Lung microvascular endothelial cell (primary cell): ENCODE measurements around the gene EFNB1. TPM values are rescaled to one million over a fixed set of nuclear protein-coding genes. Genes with fewer than 3 reads are reported as not detected.

Experiments
- DNase-seq, 2 donors: peaks; one replicate each; pipeline versions ENCODE4 v3.0.0 to v3.0.0-alpha.2; 2010; ENCODE audit warnings: low read depth in 2 of 2
- total RNA-seq: library from RNA; depleted of rRNA; stranded (reverse); fragments of >200 nt; gene quantifications from 2 replicates; pipeline ENCODE4 v1.2.1, GENCODE V29; 2014

Gene EFNB1
- total RNA-seq, 1 donor from 2014 or later: 4.6 TPM

DNA sequence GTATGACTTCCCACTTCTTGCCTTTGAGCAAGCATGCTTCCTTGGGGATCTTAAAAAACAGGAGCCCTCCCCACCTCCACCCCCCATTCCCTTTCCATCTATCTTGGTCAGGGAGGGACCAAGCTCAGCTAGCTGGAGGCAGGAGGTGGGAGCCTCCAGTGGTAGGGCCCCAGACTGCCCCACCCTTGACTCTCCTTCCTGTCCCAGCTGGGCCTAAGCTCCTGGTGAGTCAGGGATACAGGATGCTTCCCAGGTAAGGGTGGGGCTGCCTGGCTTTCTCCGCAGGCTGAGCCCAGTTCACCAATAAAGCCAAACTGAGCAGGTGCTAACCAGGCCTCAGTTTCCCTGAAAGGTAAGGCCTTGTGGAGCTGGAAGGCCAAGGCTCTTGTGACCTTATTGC is 15.2 kb downstream of the EFNB1 start:
- DNase-seq: no peak

DNA sequence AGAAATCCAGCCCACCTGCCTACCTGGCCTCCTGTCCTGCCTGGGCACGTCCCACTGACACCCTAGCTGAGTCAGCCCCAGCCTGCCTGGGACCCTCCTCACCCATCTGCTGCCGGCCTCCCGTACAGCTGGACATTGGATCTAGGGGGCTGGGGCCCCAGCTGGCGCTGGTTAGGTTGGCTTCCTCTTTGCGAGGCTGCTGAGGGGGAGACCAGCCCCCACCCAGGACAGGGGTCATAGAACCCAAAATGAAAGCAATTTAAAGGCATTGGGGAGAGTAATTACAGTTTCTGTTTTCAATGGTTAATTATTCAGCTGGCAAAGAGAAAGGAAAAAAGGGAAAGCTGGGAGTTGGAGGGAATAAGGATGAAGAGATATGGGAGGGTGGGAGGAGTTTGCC is 15.8 kb downstream of the EFNB1 start:
- no peak for DNase-seq

DNA sequence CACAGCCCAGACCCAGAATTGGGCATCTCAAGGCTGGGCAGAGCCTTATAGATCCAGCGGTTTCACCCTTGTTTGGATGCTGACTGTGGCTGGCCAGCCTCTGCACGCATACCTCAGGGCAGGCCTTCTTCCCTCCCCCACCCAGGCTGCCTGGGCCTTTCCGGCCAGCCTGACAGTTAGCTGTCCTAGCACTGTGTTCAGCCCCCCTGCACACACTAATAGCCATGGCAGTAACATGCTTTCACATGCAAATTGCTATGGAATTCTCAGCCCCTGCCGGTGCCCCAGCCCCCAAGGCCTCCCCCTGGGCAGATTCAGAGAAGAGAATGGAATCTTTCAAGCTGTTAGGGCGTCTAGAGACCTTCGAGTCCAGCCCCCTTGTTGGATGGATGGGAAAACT is 17.7 kb downstream of the EFNB1 start:
- no peak for DNase-seq

DNA sequence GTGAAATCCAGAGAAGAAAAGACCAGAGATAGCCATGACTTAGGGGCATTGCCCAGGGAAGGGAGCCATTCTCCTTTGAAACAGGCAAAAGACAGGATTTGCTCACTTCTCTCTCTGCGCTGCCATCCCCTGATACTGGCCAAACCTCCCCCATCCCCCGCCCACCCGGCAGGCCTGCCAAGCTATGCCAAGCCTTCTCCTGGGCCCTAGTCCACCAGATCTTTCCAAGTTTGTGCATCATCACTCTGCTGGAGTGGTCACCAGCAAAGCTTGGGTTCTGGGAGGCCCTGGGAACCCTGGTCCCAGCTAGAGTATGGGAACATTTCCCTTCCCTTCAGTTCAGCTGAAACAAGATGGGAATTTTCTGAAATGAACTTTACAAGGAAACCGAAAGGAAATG is 18.4 kb downstream of the EFNB1 start:
- no peak for DNase-seq

DNA sequence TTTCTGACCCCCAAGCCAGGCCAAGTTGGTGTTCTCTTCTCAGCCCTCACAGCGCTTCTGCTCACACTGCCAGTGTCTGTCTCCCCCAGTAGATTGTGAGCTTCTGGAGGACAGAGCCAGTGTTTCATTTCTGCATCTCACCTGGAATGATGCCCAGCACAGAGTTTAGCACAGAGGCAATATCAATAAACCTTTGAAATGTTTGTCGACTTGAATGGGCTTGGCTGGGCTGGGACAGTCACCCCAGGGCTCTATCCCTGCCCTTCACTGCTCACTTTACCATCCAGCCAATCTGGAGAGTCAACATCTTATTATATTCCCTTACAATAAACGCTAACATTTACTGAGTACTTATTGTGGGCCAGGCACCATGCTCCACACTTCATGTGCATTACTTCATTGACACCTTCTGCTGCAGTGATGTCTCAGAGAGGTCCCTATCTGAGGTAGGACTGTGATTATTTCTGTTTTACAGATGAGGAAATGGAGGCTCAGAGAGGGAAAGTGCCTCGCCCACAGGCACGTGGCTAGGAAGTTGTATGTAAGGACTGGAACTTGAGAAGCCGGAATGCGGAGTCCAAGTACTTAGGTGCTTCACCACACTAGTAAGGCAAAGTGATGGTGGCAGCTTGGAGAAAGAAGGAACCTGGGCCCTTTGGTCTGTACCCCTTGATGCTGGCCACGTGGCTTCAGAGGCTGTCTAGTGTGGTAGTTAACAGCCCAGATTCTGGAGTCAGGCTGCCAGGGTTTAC is 19.5 kb downstream of the EFNB1 start:
- DNase-seq: no peak

DNA sequence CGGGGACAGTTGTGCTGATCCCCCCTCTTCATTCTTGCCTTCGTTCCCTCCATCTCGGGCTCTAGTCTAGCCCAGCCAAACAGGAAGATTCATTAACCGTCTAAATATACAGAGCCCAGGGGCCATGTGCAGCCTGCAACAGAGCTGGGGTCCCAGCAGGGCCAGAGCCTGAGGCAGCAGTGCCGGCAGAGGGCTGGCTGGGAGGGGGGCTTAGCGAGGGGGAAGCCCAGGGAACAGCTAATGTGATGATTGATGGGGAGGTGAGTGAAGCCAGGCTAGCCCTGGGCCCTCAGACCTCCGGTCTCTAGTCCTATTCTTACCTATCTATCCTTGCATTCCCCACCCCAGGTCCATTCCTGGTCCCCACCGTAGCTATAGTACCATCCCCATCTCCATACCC is 22.3 kb downstream of the EFNB1 start:
- DNase-seq: no peak

DNA sequence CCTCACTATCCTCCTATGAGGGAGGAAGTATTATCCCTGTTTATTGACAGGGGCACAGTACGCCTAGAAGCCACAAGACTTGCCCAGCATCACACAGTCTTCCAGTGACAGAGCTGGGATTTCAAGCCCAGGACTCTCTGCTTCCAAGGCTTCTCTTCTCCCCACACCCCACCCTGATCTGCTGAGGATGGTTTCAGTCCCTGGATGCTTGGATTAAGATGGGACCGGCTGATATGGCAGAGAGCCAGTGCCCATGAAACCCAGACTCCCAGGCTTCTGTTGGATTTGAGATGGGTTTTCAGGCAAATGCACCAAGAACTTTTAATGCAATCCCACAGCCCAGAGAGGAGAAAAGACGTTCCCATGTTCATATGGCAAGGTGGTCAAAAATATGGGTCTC is 23.2 kb downstream of the EFNB1 start:
- no peak for DNase-seq

DNA sequence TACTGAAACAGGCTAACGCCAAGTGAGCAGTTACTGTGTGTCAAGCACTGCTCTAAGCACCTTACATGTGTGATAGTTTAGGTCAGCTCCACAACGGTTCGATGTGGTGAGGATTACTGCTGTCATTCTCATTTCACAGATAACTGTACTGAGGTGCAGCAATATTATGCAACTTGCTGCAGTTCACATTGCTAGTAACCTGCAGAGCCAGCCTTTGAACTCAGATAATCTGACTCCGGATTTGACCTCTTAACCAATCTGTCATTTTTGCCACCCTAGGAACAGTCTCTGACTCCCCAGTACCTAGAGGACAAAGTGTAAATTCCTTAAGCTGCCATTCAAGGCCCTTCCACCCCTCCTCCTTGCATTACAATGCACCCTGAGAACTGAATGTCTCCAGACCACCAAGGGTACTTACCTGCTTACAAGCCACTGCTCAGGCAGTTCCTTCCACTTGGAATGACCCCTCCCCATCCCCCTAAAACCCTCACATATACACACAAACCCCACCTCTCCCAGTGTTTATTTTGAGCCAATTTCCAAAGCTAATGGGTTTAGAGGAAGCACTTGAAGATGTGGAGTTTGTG is 24.9 kb downstream of the EFNB1 start:
- no peak for DNase-seq

DNA sequence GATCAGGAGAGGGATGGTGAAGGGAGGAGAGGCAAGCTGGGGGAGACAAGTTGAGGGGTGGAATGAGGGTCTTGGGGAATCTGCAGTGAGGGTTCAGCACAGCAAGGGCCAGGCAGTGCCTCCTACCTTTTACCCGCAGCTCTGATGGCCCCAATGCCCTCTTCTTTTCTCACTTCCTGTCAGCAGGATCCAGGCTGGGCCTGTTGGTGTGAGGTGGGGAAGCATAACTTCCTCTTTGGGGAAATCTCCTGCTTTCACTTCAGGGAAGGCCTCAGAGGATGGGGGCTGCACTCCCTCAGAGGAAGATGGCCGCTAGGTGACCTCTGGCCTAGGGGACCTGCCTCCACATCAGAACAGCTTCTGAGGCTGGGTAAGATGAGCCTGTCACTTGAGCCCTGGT is 36.5 kb downstream of the EFNB1 start:
- DNase-seq: no peak

DNA sequence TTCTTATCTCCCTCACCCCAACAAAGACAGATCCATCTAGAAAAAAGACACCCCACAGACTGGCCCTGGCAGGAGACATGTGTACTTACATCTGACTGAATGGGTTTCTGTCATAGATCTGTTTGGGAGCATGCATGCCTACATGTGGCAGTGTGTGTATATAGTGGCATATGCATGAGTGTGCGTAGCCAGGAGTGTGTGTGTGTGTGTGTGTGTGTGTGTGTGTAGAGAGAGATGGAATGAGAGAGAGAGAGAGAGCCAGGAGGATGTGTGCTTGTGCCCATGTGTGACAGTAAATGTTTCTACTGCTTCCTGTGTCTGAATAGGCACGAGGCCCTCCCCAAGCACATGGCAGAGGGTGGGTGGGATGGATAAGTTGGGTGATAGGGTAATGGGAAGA is 37.1 kb downstream of the EFNB1 start:
- no peak for DNase-seq

DNA sequence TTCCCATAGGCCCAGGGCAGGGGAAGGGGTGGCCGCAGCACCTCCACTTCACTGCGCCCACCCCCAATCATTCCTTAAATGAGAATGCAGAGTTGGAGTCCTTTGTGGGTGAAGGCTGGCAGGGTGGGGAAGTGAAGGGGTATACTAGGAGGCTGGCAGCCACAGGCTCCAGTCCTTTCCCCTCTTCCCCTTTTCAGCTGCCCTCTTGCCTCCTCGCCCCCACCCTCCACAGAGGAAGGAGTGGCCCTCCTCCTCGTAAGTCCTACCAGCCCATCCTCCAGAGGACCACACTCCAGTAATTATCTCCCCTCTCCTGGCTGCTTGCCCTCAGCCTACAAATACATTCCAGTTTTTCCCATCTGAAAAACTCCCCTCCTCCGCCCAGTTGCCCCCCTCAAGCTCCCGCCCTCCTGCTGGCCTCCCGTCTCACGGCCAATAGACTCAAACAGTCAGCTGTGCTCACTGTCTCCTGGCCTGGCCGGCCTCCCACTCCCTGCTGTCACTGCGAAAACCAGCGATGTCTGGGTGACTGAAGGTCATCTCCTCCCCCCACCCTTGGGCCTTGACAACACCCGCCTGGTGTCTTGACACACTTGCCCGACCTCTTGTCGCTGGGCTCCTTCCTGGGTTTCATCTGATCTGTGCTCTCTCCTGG is 38.8 kb downstream of the EFNB1 start:
- DNase-seq: no peak

DNA sequence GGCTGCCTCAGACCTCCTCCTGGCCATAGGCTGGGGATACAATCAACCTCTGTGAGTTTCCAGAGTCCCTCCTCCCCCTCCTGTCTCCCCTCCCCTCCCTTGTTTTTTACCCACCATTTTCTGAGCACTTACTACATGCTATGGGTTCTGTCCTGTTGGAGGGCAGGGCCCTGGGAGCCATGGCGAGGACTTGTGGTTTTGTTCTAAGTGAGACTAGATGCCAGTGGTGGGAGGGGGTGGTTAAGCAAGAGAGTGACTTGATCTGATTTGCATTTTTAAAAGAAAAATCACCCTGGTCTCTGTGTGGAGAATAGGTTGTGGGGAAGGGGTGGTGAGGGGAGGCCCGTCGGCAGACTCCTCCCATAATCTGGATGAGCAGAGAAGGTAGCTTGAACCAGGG is 39.5 kb downstream of the EFNB1 start:
- DNase-seq: no peak

DNA sequence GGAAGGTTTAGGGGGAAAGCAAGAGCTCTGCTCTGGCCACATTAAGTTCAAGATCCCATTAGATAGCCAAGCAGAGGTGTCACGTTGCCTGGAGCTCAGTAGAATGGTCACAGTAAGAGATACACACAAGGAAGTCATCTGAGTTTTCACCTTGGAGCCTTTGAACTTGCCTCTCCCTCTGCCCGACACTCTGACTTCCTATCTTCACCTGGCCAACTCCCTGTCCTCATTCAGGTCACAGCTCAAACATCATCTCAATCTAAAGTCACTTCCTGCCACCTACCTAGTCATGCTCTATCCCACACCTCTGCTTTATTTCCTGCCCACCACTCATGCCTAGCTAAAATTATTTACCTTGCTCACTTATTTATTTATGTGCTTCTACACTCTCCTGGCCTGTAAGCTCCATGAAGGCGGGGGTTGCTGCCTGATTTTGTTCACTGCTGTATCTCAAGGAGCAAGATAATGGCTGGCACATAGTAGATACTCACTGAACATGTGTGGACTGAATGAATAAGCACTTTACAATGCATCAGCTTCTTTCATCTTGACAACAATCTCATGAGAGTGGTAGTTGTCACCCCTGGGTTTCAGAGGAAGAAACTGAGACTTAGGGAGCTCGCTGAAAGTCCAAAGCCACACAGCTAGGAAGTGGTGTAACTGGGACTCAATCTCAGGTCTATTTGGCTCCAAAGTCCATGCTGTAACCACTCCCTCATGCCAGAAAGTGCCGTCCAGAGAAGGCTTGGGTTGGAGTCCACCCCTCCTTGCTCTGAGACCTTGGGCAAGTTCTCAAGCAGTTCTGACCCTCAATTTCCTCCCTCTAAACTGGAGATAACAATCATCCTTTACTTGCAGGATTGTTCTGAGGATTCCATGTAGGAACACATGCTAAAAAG is 40.3 kb downstream of the EFNB1 start:
- no peak for DNase-seq

DNA sequence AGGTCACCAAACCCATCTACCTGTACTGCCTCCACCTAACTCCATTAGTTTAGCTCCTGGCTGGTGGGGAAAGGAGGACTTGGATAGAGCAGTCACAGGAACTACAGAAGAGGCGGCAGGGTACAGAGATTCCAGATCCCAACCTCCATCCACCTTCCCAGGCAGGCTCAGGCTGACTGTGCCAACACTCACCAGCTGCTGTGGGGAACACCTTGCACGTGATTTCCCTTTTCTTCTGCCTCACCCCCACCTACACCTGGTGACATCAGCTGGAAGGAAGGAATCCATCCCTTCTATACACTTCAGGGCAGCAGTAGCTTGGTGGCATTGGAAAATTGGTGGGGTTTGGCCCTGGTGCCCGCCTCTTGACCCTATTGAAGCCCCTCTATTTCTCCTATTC is 41.5 kb downstream of the EFNB1 start:
- no peak for DNase-seq

DNA sequence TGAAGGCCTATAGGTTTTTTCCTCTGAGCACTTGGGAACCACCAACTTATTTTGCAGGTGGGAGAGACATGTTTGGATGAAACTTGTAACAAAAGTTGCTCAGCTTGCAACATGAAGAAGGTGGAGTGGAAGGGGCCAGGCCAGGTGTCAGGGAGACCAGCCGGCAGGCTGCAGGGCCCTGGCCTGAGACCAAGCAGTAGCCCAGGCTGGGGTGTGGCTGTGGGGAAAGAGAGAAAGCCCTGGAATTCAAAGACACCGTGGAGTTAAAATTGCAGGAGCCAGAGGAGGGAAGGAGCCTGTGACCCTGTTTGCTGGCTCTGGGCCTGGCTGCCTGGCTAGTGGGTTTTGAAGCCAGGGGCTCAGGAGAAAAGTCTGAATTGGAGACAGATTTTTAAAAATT is 43.4 kb downstream of the EFNB1 start:
- DNase-seq: no peak

DNA sequence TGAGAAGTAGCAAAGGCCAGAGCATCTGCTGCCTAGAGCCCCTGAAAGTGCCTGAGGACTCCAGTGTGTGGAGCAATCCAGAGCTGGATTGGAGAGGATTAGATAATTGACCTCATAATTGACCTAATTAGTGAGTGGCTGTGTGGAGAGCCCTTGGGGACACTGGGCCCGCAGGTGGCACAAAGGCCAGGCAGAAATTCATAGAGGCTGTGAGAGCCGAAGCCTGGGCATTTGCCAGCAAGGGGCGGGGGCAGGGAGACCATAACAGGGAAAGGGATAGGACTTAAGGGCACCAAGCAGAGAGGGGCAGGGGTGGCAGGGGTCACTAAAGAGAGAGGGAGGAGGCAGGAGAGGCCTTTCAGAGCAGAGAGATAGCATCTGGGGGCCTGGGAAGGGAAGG is 45.3 kb downstream of the EFNB1 start:
- DNase-seq: no peak

DNA sequence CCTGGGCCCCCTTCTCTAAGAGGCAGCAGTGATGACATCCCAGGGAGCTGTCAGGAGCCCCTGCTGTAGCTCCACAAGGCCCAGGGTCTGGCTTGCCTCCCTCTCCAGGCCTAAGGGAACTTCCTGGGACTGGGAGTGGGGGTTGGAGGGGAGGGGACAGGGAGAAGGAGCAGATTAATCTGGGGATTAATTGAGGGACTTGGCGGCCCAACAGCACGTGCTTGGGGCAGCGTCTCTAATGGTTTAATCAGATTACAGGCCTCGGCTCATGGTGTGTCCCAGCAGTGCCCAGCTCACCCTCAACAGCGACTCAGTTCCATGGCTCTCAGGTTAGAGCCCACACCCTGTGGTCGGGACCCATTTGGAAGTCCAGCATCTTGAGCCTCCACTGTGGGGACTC is 47.9 kb downstream of the EFNB1 start:
- no peak for DNase-seq

DNA sequence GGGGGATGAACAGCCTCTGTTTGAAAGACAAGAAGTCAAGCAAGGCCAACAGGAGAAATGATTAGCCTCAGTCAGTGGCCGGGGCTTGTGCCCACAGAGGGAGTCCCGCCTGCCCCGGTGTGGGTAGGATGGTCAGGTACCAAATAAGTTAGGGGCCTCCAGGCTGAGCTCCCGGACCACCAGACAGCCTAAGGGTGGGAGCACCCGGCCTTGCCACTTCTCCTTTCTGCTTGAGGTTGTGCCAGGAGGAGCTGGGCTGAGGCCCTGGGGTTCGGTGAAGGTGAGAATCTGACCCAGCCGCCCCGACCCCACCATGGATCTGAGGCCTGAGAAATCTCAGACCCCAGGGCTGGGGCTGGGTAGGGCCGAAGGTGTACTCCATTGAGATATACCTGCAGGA is 48.8 kb downstream of the EFNB1 start:
- no peak for DNase-seq

DNA sequence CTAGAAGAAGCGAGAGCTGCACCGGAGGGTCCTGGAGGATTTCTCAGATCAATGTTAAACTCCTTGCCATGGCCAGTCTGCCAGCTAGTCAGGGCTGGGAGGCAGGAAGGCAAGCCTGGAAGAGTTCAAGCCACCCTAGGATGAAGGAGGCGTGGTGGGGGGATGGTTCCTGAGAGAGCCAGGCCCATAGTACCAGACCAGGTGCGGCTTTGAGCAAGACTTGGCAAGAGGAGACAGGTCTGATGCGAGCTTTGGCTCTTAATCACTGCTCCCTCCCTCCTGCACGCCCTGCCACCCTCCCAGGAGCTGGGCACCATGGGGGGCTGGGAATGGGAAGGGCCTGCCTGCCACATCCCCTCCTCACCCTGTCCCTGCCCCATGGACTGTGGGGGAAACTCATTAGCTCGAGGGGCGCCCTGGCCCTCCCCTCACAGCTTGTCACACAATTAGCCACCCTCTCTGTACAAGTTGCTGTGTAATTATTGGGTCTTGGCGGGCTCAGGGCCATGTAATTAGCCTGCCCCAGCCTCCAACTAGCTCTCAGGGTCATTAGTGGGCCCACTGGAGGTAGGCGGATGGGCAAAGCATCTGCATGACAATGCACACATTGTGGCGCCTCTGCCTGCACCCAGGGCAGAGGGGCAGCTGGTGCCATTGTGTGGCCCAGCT is 50.3 kb downstream of the EFNB1 start:
- no peak for DNase-seq

DNA sequence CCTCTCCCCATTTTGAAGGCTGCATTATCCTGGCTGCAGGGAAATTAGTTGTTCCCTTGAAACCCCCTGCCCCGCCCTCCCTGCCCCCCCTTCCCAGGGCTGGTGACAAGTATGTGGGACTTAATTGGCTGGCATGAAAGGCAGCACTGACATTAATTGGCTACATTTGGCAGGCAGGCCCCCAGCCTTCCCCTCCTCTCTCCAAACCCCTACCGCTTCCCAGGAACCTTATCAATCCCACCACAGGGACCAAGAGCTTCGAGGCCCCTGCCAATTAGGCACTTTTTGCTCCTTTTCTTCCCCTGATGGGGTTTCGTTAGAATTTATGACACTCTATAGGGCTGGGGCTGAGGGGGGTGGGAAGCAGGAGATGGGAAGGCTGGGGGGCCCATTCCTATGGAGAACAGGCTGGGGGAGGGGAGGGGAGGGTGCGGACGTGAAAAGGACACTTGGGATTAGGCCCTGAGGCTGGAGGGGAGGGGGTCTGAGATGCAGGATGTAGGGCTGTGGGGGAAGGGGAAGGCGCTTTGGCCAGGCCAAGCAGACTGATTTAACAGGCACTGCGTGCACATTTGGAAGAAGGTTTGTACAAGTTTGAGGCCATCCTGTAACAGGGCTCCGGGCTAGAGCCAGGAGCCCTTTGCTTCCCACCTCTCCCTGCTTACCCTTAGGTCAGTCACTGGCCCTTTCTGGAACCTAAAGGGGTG is 52.2 kb downstream of the EFNB1 start:
- DNase-seq: no peak

DNA sequence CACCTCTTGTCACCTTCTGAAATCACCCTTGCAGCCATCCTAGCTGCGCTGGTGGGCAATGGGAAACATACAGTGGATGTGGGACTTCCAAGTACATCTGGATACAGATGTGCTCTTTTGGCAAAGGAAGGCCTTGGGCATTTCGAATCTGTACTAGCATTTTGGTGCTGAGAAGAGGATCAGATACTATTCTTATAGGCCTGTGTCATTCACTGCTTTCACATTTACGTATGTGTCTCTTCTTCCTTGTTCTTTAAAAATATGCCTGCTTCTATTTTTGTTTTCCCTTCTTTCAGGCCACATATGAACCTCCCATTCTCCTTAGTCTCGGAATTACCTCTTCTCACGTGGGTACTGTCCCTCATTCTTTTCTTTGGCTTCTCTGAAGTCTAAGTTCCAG is 53.1 kb downstream of the EFNB1 start:
- DNase-seq: no peak
